HG03135 (cell line): ENCODE results near the gene CELSR2.
"Not testable (repeated sequence)": the region's sequence is repeated elsewhere in the genome, so short reads cannot be mapped to it uniquely, and the experiment has no call there.

Source experiments
- ATAC-seq: cut with Tn5 transposase; IDR thresholded peaks from one replicate; pipeline ENCODE4 v1.9.1; 2021; ENCODE audit warnings: mild to moderate bottlenecking, moderate library complexity; ENCODE audit not compliant: unreplicated experiment

Gene CELSR2

DNA sequence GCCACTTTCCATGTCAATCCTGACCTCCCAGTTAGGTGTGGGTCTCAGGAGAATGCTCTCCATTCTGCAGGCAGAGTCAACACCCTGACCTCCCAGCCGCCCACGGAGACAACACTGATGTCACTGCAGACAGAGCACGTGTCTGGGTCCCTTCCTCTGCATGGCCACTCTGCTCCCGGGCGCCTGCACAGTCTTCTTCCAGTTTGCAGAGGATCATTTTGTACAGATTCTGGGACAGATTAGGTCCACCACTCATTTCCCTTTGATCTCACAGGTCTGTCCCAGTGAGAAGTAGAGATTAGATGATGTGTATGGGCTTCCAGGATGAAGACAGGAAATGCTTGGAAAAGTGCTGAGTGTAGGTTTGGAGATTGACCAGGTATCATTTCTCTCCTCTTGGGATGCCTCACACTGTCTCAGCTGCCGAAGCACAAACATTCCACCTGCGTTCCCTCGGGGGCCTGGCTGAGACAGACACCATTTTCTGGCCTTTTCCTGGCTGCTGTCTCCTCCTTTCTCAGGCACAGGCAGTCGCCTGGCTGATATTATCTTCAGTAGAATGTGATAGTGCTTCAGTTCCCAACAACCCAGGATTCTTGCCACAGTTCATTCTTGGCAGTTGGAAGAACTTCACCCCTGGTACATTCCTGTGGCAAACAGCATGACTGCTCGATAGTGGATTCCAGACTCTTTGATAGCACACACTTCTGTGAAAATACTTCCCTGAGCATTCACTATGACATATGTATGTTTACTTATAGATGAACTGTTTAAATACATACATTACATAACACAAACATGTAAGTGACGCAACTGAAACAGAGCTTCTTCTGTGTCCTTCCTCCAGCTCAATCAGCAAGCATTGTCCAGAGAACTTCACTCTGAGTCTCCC, 49.6 kb downstream of the CELSR2 start:
- no peak for ATAC-seq

- no peak for ATAC-seq
Observed at GRCh38 chr1:109299558-109300343, 50.4 kb downstream of the CELSR2 start.

DNA sequence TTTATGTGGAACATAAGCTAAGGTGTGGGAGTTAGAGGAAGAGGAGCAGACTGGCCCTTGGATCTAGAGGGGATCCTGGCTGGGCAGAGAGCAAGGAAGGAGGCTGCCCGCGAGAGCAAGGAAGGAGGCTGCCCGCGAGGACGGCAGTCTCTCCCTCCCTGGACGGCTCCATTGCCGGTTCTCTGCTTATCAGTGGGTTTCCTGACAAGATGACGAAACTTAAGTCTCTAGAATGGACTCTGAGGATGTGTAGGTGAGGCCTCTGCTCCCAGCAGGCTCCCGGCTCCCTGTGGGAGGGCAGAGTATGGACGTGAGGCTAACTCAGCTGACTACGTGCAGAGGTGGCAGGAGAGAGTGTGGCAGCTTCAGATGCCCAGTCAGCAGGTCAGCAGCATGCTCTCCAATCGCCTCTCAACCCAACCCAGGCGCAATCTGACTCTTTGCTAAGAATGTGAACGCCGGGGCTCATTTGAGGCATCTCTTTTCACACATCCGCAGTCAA, 51.4 kb downstream of the CELSR2 start:
- no peak for ATAC-seq

DNA sequence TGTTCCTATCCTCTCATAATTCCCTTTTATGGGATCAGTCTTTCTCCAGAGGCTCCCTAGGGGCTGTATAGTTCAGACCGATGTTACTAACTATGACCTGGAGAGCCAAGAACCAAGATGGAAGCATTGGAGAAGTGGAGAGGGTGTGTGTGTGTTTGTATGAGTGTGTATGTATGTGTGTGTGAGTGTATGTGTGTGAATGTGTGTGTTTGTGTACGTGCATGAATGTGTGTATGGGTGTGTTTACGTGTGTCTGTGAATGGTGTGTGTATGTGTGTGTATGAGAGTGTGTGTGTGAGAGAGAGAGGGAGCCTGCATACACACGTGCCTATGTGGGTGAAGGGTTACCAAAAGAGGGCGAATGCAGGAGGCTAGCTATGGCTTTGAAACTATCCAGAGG, 52.5 kb downstream of the CELSR2 start:
- ATAC-seq, result no peak

DNA sequence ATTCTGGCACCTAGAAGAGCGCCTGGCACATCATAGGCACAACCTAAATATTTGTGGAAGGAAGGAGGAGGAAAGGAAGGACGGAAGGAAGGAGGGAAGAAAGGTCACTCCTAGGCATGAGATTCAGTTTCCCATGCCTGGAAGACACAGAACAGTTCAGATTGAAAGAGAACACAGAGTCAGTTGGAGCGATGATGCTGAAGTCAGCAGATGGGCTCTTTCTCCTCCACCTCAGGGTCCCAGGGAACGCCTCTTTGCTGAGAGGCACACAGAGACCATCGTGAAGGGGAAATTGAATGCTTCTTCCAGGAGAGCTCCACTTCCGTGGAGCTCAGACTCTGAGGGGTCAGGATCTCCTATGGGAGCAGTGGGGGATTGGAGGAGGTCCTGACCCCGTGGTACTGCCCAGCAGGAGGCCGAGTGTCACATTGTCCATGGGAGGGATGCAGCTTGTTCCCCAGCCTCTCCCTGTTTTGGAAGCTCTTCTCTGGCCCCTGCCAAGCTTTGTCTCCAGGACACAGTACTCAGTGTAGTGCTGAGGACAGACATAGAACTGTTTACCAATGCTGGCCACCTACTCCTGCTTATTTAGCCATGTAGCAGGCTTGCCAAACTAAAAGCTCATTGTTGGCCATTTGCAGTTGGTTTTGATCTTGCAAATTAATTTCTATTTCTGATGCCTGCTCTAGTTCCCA, 55.0 kb downstream of the CELSR2 start:
- no peak for ATAC-seq

GRCh38 chr1:109305991-109306390, 56.7 kb downstream of the CELSR2 start:
- not testable (repeated sequence) for ATAC-seq

DNA sequence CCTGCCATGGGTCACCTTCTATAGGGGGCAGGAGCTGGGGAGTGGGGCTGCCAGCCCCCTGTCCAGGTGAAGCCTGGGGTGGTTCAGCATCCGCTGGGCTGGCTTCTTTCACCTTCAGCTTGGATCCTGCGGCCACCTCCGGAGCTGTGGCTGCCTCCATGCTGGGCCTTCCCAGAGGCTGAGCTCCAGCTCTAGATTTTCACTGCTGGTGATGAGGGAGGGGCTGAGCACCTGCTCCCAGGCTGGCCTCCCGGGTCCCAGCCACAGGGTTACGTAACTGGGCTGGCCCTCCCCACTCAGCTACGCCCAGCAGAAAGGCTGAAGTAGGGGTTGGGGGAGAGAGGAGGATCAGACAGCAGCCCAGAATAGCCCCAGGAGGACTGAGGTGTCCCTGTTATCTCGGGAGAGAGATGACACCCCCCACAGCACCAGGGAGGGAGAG, 57.5 kb downstream of the CELSR2 start, which contains the start of gene MYBPHL:
Gene MYBPHL (minus strand): TSS at position 180 of the 442 bp plus-strand sequence. CDS start 20 bp downstream, at position 160.
- ATAC-seq, result no peak

GRCh38 chr1:109307274-109308021, 58.1 kb downstream of the CELSR2 start:
- ATAC-seq, result no peak

DNA sequence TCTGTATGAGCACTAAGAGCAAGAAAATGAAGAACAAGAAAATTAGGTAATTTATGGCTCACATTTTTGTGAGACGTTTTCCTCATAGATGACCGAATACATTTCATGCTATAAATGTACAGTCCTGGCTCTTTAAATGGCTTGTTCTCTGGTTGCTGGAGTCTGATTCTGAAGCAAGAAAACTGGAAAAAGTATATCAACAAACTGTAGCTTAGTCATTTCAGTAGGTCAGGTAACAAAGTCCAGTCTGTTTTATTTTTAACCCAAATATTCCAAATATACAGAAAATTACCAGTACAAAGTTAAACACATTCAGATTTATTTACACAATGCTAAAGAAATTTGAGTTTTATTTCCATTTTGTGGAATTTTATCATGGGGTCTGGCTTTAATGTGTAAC, 60.0 kb downstream of the CELSR2 start:
- no peak for ATAC-seq

DNA sequence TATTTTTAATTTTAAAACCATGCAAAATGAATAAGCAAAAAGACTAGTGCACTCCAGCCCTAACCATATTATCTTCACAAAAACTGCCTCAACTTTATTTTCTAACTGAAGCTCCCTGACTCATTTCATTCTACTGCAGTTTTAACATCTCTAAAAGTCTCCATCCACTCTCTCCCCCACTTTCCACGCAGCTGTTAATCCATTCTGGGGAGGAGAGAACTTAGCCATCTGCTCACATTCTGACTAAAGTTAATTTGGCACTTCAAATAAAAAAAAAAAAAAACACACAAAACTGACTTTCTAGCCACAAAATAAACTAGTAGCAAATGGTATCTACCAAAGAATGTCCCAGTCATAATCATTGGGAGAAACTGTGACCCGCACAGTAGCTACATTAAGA, 62.9 kb downstream of the CELSR2 start:
- no peak for ATAC-seq

DNA sequence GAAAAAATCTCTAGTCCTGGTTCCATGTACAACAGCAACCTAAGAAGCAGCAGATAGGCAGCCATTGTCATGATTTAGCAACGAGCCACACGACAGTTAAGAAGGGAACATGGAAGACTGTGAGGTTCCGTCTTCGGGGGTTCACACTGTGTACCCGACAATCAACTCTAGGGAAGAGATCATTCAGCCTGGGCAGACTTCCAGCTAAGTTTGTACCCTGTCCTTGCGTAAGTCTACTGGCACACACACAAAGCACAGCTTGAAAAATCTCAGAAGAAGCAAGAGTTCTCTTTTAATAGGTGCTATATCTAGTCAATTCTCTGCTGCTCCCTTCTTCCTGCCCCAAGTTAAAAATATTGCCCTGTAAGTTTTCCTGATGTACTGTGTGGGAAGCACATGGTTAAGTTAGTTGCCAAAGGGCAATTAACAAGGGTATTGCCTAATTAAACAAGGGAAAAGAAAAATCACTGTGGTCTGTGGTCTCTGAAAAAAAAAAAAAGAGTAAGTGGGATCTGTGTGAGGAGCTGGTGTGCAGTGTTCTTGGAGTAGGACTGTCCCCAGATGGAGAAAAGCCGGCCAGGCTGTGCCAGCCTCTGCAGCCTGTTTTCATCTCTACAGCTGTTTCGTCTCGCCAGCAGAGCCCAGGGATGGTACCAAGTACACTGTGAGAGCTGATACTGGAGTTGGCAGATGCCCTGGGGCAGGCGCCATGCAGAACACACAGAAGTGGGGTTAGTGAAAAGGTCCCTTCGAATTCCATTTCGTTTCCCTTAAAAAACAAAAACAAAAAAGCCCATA, 63.8 kb downstream of the CELSR2 start:
- ATAC-seq, result no peak

DNA sequence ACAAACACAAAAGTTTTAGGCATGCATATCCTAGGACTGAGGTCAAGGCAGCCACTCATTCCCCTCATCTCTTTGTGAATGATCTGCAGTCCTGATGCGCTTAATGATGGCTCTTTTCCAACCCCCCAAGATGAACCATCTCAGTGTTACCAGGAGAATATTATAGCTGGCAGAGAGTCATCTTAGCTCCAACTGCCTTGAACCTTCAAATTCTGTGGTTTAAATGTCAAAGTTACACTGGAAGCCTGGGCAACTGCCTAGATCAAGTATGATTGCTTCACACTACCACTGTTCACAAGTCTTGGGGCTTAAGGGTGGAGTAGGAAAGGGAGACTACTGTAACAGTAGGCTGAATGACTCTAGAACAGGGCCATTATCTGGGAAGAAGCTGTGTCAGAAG, 65.5 kb downstream of the CELSR2 start:
- no peak for ATAC-seq

DNA sequence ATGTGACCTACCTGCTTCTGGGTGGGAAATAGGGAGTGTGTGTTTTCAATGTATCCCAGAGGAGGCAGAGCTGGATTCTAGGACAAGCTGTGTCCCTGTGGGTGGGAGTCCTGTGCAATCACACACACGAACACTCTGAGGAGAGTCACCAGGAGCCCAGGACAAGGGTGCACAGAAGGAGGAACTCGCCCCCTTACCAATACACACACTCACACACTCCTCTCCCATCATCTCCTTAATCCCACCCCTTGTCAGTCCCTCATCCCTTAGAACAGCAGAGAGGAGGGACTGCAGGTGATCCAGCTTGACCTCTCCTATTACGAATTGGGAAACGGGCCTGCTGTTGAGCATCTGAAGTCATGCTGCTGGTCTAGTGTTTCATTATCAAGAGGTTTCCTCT, 65.9 kb downstream of the CELSR2 start:
- no peak for ATAC-seq

GRCh38 chr1:109316506-109316905, 67.2 kb downstream of the CELSR2 start:
- ATAC-seq, result no peak

GRCh38 chr1:109319114-109319513, 69.8 kb downstream of the CELSR2 start:
- no peak for ATAC-seq

DNA sequence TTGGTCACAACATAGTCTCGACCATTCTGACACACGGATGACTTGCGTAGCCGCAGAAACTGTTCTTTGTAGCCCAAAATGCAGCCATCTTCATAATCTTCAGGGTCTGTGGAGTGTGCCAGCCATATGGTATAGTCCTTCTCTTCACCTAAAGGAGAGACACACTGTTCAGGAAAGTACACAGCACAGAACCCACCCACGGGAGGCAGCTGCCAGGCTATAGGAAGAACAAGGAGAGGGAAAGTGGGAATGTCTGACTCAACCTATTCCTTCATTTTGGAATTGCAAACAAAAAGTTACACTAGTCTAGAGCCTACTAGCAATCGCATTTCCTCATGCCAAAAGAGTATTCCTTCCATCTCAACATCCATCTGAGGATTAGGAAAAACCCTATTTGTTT, 73.6 kb downstream of the CELSR2 start:
- ATAC-seq, result no peak
